ENCODE data around the gene TMEM9.

The TMEM9 gene

GRCh38 chr1:201156346-201156745 lies 2.1 kb upstream of the TMEM9 start:
- ChIA-PET CTCF (interaction anchor here (0.6 to 1.7 kb wide), 3 partner anchors 9 to 18 kb away, joined by 4 read pairs; no protein-coding TSS in a partner anchor), POLR2A (ENCODE audit: low non-redundant PET) (interaction anchor here (0.5 to 0.6 kb wide), 2 partner anchors 758 to 1186 kb away, joined by 3 to 10 read pairs; no protein-coding TSS in a partner anchor)
- DNase-seq (ENCODE audit: low spot score): no peak
- no peak overlapping the region for H3K27ac ChIP-seq
- TF ChIP-seq CTCF (conservative IDR thresholded peaks at IDR 0.05; ENCODE audit: low read depth): no peak

GRCh38 chr1:201155354-201155753 lies 1.1 kb upstream of the TMEM9 start:
- CTCF ChIA-PET: no interaction called here
- no peak overlapping the region for H3K27ac ChIP-seq
- no peak for DNase-seq (ENCODE audit: low spot score)
- POLR2A ChIA-PET (ENCODE audit: low non-redundant PET): no interaction called here
- TF ChIP-seq CTCF (conservative IDR thresholded peaks at IDR 0.05; ENCODE audit: low read depth): no peak

GRCh38 chr1:201153474-201154388 lies 543 bp downstream of the TMEM9 start:
- TF ChIP-seq CTCF (conservative IDR thresholded peaks at IDR 0.05; ENCODE audit: low read depth): no peak
- ChIA-PET CTCF (interaction anchor here (0.5 to 1.5 kb wide), 6 partner anchors 18 to 283 kb away, joined by 3 to 14 read pairs (median 4); no protein-coding TSS in a partner anchor), POLR2A (ENCODE audit: low non-redundant PET) (interaction anchor here (0.5 kb wide), 1 partner anchor 17 kb away, joined by 3 read pairs; no protein-coding TSS in a partner anchor)
- no peak for DNase-seq (ENCODE audit: low spot score)
- peak overlapping the region; percentile 69 for H3K27ac ChIP-seq

GRCh38 chr1:201149400-201149799 lies 4.9 kb downstream of the TMEM9 start:
- peak; percentile 82 for DNase-seq (ENCODE audit: low spot score)
- ChIA-PET CTCF (interaction anchor here (0.6 to 3.4 kb wide), 18 partner anchors 10 to 926 kb away, joined by 3 to 30 read pairs (median 3); partner anchors contain the start of gene ASCL5), POLR2A (ENCODE audit: low non-redundant PET) (no interaction called here)
- TF ChIP-seq CTCF (conservative IDR thresholded peaks at IDR 0.05; ENCODE audit: low read depth): no peak; the same call in 1 of the 2 replicates
- H3K27ac ChIP-seq: no peak overlapping the region

GRCh38 chr1:201147396-201148015 lies 6.8 kb downstream of the TMEM9 start:
- DNase-seq (ENCODE audit: low spot score): no peak
- no peak overlapping the region for H3K27ac ChIP-seq
- ChIA-PET CTCF (interaction anchor here (0.6 to 2.9 kb wide), 6 partner anchors 10 to 413 kb away, joined by 3 to 9 read pairs (median 4); partner anchors contain the start of gene ASCL5), POLR2A (ENCODE audit: low non-redundant PET) (no interaction called here)
- no peak for TF ChIP-seq CTCF (conservative IDR thresholded peaks at IDR 0.05; ENCODE audit: low read depth)

Measured in RWPE1 (cell line).